ENCODE results near the gene LRRC52.

The LRRC52 gene, protein sequence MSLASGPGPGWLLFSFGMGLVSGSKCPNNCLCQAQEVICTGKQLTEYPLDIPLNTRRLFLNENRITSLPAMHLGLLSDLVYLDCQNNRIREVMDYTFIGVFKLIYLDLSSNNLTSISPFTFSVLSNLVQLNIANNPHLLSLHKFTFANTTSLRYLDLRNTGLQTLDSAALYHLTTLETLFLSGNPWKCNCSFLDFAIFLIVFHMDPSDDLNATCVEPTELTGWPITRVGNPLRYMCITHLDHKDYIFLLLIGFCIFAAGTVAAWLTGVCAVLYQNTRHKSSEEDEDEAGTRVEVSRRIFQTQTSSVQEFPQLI

DNA sequence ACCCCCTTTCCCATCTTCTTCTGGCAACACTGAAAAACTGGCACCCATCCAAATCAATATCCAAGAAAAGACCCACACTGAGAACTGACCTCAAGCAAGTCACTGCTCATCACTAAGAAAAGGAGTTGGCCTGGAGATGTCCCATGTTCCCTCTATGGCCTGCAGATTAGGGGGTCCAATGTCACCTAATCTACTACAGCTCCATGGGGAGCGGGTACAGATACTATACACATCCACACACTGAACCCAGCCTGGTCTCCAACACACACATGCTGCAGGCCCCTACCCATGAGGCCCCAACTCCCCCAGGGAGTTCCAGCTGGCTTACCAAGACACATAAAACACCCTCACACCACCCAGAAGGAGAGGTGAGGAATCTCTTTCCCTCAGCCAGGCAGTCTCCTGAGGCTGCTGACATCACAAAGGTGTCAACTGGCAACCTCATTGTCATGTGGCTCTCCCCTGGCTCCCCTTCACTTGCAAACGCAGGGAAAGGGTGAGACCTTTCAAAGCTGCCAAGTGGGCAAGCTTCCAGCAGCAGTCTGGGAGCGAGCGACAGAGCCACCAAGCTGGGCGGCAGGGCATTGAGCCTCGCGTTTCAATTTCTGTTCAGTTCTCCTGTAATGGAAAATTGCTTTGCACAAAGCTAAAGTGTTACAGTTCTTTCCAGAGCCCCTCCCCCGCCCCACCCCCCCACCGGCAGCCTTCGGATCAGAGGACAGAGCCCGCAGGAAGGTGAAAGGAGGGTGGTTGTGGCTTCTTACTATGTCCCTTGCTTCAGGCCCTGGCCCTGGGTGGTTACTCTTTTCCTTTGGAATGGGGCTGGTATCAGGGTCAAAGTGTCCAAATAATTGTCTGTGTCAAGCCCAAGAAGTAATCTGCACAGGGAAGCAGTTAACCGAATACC lies at the start of gene LRRC52:
LRRC52 (plus strand) TSS at position 469 of the 907 bp plus-strand sequence; CDS start at position 766, 297 bp downstream.
- DNase-seq (ENCODE audit: low read depth in 3 of 3): no peak

DNA sequence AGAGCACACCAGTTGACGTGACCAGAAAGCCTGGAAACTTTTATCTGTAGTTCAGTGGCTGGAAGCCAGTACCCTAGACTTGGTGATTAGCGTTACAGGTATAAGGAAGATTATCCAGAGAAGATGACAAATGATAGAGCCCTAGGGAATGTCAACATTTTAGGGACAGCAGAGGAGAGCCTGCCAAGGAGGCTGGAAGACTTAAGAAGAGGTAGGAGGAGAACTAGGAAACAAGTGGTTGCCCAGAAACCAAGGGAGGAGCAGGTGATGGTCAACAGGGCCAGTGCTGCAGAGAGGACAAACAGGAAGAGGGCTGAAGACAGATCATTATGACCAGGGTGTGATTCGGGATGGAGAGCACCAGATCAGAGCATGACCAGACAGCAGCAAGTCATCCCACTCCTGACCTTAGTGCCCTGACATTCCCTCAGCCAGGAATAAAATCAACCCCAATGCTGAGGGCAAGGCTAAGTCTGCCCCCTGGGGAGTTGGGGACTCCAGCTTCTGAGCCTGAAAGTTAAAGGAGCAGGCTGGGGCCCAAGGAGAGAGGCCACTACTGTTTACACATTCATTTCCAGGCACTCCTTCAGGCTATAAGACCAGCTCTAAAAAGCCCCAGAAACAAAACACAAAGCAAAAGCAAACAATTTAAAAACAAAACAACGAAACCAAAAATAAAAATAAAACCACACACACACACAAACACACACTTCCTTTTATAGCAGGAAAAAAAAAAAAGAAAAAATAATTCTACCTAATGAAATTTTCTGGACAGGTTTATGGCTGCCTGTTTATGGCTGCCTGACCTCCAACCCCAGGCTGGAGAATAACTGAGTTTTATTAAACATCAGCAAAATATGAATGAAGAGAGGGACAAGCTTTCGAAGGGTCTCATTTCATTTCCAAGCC lies 48.6 kb upstream of the LRRC52 start:
- DNase-seq (ENCODE audit: low read depth in 3 of 3): no peak

DNA sequence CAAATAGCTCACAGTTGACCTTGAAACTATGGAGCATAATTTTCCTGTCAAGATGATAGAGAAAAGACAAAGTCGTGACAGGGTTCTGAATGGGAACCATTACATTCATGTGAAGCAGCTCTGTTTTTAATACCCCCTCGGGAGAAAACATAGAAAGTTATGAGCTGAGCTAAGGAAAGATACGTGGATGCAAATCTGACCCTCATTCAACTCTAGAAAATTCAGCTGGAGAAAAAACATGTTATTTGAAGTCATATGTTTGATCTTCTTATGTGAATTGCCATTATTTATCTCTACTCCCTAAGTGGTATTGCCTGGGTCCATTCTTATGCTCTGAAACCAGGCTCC lies 48.0 kb upstream of the LRRC52 start:
- no peak for DNase-seq (ENCODE audit: low read depth in 3 of 3)

DNA sequence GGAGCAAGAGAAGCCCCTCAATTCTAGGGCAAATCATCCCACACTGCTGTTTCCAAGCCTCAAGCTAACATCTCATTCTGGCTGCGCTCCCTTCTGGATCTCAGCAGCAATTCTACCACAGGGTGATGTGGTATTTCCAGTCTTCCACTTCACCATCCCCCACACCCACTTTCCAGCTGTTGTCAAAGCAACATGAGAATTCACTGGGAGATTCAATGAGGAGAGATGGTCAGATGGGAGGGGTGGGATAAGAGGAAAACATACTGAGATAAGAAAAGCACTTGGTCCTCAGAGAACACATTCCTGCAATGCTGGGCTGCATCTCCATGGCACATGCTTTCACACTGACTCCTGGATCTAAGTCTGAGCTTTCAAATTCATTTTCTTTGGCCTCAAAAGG lies 47.3 kb upstream of the LRRC52 start:
- no peak for DNase-seq (ENCODE audit: low read depth in 3 of 3)

DNA sequence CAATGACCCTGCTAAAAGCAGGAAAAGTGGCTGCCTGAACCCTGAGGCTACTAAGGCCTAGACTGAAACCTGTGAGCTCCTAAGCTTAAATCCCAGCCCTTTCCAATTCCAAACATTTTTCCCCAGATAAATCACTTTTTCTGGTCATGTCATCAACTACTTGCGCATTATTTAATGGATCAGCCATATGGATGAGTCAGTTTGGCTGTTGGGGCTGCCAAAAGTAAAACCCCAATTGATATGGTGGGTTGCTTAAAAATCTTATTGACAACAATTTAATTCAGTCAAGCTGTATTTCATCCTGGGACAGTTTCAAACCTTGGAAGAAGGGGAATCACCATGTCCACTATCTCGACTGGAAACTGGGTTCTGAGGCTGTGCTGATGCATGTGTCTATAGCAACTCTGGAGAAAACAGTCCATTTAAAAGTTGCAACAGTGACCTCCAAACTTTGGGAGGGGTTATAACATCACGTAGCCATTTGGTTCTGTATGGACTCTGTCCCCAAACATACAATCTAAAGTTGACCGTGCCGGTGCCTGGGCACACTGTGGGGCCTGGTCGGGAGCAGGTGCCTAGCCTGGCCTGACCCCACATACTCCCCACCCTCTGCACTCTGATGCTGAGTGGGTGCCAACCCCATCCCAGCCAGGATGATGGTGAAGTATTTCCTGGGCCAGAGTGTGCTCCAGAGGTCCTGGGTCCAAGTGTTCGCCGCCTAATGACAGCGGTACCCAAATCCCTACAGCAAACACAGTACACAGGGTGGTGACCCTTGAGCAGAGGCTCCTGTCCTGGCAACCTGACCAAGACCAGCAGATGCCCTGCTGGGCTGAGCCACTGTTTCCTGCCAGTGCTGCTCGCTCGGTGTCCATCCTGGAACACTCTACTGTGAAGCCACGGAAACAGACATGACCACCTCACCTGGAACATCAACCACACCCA lies 46.5 kb upstream of the LRRC52 start:
- DNase-seq (ENCODE audit: low read depth in 3 of 3): no peak

DNA sequence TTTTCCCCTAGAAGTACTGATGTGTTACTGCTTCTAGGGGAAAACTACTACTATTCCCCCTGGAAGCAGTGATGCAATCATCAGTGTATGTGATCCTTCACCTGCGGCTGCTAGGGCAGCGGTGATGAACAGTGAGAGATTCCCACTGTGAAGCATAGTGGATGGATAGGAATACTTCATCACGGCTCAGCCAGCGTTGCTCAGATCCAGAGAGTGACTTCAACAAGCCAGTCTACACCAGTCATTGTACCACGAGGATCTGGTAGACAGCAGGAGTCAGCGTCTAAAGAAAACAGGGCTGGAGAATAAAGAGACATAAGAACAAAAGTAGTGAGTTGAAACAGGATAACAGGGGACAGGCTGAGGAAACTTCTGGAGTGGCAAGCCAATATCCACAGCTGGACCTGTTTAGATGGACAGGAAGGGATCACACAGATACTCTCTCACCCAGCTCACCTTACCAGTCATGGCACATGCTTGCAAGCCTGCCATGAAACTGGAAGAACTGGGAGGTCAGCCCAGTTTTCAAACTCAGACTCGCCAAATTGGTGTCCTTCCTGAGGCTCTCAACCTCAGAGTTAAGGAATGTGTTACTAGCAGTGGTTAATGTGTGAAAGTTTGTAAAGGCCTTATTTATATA lies 42.4 kb upstream of the LRRC52 start:
- no peak for DNase-seq (ENCODE audit: low read depth in 3 of 3)

DNA sequence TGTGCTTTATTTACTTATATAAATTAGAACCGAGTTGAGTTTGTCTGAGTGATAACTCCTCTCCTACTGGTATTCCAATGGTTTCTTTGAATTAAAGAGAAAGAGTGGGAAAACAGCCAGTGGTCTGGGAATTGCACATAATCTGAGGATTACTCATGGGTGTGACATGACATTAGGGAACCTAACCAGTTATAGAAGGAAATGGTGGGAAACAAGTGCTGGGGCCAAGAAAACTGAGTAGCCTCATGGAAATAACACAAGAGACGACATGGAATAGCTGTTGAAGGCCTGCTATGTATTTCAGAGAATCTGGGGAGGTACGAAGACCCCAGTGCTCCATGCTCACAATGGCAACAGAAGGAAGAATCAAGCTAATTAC lies 41.8 kb upstream of the LRRC52 start:
- DNase-seq (ENCODE audit: low read depth in 3 of 3): no peak

DNA sequence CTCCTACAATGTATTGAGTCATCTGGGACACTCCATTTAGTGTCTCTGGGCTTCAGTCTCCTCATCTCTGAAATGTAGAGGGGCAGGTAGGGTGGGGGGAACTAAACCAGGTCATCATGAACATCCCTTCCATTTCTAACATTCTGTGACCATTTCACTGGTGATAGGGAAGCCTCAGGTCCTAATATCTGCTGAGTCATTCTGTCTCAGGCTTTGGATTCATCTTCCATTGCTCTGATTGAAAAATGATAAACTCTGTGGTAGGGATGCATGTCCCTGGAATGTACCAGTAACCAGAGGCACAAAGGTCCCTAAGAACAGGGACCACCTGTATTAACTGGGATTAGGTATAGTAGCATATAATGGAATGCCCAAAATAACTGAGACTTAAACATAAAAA lies 36.2 kb upstream of the LRRC52 start:
- no peak for DNase-seq (ENCODE audit: low read depth in 3 of 3)

DNA sequence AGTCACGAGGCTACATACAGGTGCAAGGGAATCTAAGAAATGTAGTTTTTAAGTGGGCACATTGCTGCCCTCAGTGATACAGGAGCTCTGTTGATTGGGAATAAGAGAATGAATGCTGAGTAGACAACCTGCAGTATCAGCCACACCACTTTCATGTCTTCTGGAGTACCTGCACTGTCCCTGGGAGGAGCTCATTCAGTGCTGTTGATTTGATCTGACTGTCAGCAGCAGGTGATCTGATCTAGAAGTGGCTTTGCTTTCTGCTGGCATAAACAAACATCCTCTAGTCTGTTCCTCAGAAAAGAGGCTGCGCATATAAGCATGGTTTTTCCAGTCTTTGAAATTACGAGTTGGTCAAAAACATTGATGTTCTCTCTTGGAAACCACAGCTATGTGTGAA lies 35.5 kb upstream of the LRRC52 start:
- DNase-seq (ENCODE audit: low read depth in 3 of 3): no peak

DNA sequence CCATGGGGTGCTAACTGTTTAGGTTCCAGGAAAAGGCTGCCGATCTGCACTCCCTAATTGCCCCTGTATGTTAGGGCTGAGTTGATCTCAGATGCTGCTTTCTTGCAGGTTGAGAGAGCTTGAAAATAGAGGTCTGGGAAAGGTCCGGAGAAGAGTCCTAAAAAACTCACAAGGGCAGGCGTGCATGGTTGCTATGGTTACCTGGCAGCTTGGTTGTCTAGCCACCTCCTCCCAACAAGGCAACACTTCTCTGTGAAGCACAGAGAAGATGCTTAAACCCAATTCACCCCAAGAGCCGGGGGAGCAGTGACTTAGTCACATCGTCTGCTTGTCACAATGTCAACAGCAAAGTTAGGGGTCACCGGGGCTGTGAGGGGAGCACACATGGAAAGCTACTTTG lies 31.0 kb upstream of the LRRC52 start:
- no peak for DNase-seq (ENCODE audit: low read depth in 3 of 3)

DNA sequence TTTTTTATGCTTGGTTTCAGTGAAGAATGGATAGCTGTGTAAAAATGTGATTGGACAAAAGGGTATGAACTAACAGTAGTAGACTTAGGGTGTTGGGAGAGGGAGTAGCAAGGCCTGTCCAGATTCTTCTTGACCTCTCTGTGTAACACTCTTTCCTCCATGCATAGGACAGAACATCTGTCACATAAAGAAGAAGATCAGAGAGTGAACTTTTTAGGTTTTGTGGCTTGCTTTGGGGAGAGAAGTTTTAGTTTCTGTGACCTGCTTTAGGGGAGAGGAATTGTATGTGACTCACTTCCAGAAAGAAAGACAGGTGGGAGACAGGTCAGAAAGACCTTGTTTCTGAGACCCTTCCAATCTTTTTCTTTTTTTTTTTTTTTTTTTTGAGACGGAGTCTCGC lies 27.3 kb upstream of the LRRC52 start:
- no peak for DNase-seq (ENCODE audit: low read depth in 3 of 3)

DNA sequence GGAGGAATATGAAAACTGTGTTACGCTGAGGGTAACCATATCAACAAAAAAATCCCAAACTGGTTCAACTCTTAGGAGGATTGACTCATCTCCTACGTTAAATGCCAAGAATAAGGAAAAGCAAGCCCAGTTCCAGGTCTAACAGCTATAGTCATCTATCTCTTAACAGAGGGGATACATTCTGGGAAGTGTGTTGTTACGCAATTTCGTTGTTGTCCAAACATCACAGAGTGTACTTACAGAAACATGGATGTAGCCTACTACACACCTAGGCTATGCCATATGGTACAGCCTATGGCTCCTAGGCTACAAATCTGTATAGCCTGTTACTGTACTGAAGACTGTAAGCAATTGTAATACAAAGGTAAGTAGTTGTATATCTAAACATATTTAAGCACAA lies 23.2 kb upstream of the LRRC52 start:
- no peak for DNase-seq (ENCODE audit: low read depth in 3 of 3)

DNA sequence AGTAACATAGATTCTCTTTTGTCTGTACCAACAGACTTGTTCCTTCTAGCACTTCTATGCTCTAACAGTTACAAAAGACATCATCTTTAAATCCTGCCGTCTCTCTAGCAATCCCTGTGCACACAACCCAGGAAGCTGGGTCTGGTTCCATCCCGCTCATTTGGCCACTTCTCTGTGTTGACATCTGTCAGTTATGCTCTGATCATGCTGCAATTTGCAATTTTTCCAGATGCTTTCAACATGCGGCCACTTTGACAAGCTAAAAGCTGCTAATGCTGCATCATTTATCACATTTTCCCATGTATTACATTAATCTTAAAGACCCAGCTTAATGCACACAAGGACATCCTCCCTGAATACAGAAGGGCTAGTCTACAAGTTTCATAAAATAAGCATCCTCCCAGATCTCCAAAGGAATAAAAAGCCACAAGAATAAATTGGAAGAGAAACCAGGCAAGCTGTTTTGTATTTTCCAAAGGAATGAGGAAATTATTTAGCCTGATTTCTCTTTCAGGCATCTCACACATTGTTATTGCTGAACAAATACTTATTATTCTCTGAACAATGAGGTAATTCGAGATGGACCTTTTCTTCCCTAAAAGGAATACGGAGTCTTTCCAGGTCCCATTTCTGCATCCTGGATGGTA lies 19.0 kb upstream of the LRRC52 start:
- DNase-seq (ENCODE audit: low read depth in 3 of 3): no peak

DNA sequence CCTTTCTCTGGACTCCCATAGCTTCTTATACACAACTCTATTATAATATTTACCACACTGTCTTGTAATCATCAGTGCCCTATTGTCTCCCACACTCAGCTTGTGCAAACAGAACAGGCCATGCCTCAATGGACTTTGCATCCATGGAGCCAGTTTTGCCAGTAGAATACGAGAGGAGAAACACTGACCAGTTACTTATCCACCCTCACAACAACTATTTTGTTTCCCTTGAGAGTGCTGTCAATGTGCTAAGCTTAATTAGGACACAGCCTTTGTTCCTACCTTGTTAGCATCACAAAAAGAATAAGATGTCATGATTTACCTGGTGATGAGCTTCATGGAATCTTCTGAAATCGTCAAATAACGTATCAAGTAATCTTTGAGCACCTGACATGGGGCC lies 18.1 kb upstream of the LRRC52 start:
- DNase-seq (ENCODE audit: low read depth in 3 of 3): no peak

DNA sequence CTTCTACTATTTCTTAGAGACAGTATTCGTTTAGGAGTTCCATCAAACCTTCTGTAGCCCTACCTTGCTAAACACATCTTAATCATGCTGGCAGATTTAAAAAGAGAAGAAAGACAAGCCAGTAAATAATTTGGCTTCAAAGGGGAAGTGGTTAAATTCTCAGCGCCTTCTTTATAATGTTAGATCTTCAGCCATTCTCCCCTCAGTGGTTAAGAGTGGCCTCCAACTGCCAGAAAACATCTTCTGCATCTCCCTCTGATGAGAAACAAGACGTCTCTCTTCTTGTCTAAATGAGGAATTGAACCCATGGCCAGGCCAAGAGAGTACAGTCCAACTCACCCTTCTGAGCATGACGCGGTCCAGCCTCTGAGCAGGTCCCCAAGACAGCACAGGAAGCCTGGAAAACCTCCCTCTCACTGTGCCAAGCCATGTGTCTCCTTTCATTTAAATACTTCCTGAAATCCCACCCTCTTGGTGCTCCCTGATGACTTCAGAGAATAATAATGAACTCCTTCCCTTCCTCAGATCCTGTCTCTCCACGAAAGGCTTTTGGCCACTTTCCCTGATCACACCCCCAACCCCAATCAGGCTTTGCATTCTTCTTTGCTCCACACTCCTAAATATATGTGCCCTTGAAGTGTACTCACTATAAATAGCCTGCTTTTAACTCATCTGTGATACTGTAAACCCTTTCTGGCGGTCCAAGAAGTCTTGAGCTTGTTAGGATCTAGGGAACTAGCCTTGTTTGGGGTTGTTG lies 16.4 kb upstream of the LRRC52 start:
- no peak for DNase-seq (ENCODE audit: low read depth in 3 of 3)

DNA sequence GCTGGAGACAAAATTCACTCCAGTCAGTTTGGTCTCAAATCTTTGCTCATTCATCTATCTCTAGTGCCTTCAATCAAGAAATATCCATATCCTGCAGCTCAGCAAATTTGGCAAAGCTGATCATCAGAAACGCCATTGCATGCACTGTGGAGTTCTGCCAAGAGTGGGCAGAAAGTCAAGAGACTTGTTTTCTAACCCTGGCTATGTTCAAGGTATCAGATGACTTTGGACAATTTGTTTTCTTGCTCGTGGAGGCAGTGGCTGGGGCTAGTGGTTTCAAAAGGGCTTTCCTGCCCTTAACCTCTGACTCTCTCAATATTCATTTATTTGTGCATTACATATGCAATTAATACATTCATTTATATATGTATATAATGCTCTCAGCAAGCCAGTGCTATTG lies 12.8 kb upstream of the LRRC52 start:
- DNase-seq (ENCODE audit: low read depth in 3 of 3): no peak

DNA sequence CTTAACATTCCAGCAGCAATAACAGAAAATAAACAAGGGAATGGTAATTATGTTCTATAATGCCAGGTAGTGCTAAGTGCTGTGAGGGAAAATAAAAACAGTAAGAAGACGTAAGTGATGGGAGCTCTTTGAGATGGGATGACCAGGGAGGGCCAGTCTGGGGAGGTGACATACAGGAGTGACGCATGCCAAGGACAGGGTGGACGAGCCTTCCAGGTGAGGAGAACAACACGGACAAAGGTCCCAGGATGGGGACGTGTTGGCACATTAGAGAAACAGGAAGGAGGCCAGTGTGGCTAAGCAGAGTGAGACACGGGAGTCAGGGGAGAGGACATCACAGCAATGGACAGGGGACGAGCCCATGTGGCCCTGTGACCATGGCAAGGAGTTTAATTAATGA lies 11.7 kb upstream of the LRRC52 start:
- DNase-seq (ENCODE audit: low read depth in 3 of 3): no peak

DNA sequence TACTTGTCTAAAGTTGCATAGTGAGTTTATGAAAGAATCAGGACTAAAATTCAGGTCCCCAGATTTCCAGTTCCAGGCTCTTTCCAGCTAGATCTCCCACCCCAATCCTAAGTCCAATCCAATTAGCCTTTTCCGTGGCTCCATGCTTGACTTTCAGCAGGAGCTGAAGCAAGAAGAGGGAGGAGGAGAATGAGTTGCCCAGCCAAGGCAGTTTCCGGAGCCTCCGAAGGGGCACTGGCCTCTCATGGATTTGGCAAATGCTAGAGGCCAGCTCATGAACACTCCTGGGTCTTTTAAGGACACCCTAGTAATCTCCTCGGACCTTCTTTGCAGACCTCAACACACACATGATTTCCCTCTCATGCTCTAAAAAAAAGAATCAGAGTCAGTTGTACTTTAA lies 10.5 kb upstream of the LRRC52 start:
- DNase-seq (ENCODE audit: low read depth in 3 of 3): no peak

DNA sequence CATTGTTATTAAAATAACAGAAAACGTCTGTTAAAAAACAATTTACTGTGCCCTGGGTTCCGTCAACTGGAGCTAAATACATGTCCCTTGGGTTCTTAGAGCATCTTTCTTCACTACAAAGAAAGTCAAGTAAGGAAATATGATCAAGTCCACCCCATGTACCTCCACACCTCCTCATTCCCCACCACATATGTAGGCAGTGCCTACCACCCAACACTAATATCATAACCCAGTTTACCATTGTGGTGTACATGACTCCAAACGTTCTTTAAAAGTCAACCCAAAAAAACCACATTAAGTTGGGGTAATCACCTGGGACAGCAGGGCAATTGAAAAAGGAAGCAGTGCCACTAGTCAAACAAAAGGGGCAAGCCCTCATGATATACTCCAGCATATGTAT lies 7.8 kb upstream of the LRRC52 start:
- no peak for DNase-seq (ENCODE audit: low read depth in 3 of 3)

Measured in stimulated activated CD4-positive, alpha-beta T cell treated with anti-CD3 and anti-CD28 coated beads, TNF-alpha, amount 100 ng/mL, for 4 hours (primary cell).